Type B pancreatic cell (in vitro differentiated cells): ENCODE results near the gene CAMKK1. TPM values are rescaled to one million over a fixed set of nuclear protein-coding genes. Genes with fewer than 3 reads are reported as not detected.
"Not testable (repeated sequence)": the region's sequence is repeated elsewhere in the genome, so short reads cannot be mapped to it uniquely, and the experiment has no call there.

Experiments used
- DNase-seq: peaks from one replicate; pipeline ENCODE4 v3.0.0; 2021; ENCODE audit warnings: mixed read lengths; ENCODE audit not compliant: unreplicated experiment; ENCODE audit errors: extremely low spot score
- H3K27ac Mint-ChIP-seq: 2 replicates; pipeline ENCODE4 v1.8.0; 2021; ENCODE audit warnings: mild to moderate bottlenecking, mixed read lengths
- H3K27me3 Mint-ChIP-seq: 2 replicates; pipeline ENCODE4 v1.8.0; 2021; ENCODE audit warnings: mixed read lengths
- H3K36me3 Mint-ChIP-seq: 2 replicates; pipeline ENCODE4 v1.8.0; 2021; ENCODE audit warnings: mixed read lengths
- H3K4me1 Mint-ChIP-seq: one replicate; pipeline ENCODE4 v1.8.0; 2021; ENCODE audit warnings: mixed read lengths; ENCODE audit not compliant: unreplicated experiment
- H3K4me3 Mint-ChIP-seq: 2 replicates; pipeline ENCODE4 v1.8.0; 2021; ENCODE audit warnings: mild to moderate bottlenecking, mixed read lengths
- H3K9me3 Mint-ChIP-seq: 2 replicates; pipeline ENCODE4 v1.8.0; 2021; ENCODE audit warnings: mixed read lengths
- total RNA-seq: library from RNA; stranded (reverse); gene quantifications from 2 replicates; pipeline ENCODE4 v1.2.1, GENCODE V29; 2021; ENCODE audit warnings: low replicate concordance
- TF ChIP-seq, protein P1 (sequence below): fragments of 200-600 bp; sonication (generic); conservative IDR thresholded peaks from 2 replicates; pipeline ENCODE4 v1.5.0; 2021; ENCODE audit warnings: antibody characterized with exemption, mild to moderate bottlenecking

CAMKK1 gene
- total RNA-seq, 1 donor from 2014 or later: 2.7 TPM

DNA sequence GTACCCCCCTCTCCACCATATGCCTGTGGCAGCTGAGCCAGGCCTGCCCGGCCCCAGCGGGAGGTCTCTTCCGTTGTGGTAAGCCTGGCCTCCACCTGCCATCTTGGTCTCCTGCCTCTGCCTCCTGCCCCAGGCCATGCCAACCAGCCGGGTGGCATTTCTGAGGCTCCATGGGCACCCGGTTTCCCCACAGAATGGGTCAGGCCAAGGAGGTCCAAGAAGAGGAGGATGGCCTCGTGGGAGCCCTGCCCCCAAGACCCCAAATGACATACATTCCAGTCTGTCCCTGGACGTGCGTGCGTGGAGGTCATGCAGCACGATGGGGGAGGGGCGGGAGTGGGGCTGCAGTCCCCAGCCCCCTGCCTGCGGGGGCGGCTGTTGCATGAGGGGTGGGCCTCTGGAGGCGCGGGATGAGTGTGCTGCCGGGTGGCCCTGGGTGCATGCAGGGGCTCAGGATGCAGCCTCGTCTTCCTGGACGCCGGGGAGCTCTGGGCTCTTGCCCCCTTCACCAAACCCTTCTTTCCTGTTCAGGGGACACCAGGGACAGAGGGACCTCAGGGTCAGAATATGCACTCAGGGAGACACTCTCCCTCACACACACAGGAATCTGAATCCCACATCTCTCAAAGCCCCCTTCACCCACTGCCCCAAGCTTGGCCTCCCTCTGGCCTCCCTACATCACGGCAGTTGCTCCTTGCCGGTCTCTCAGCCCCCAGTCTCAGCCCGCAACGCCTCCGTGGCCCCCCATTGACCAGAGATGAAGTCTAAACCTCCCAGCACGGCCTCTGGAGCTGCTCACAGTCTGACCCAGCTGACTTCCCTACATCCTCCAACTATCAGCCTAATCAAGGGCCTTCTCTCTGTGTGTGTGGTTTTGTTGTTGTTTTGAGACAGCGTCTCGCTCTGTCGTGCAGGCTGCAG lies 30.8 kb downstream of the CAMKK1 start:
- no peak overlapping the region for H3K4me3 Mint-ChIP-seq

GRCh38 chr17:3860939-3861700 lies 31.7 kb downstream of the CAMKK1 start:
- H3K27me3 Mint-ChIP-seq: no peaks in the 10 kb centered on the region
- no peaks in the 10 kb centered on the region for H3K4me1 Mint-ChIP-seq
- no peaks in the 10 kb centered on the region for H3K9me3 Mint-ChIP-seq
- no peak overlapping the region for H3K27ac Mint-ChIP-seq
- no peak for DNase-seq
- no peak overlapping the region for H3K4me3 Mint-ChIP-seq
- no peaks in the 10 kb centered on the region for H3K36me3 Mint-ChIP-seq
- TF ChIP-seq, protein P1, sequence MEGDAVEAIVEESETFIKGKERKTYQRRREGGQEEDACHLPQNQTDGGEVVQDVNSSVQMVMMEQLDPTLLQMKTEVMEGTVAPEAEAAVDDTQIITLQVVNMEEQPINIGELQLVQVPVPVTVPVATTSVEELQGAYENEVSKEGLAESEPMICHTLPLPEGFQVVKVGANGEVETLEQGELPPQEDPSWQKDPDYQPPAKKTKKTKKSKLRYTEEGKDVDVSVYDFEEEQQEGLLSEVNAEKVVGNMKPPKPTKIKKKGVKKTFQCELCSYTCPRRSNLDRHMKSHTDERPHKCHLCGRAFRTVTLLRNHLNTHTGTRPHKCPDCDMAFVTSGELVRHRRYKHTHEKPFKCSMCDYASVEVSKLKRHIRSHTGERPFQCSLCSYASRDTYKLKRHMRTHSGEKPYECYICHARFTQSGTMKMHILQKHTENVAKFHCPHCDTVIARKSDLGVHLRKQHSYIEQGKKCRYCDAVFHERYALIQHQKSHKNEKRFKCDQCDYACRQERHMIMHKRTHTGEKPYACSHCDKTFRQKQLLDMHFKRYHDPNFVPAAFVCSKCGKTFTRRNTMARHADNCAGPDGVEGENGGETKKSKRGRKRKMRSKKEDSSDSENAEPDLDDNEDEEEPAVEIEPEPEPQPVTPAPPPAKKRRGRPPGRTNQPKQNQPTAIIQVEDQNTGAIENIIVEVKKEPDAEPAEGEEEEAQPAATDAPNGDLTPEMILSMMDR: no peak

More for the DNA sequence above, 30.8 kb downstream of the CAMKK1 start:
- H3K4me1 Mint-ChIP-seq: no peaks in the 10 kb centered on the region
- H3K9me3 Mint-ChIP-seq: no peaks in the 10 kb centered on the region
- TF ChIP-seq, protein P1: no peak
- H3K27ac Mint-ChIP-seq: no peak overlapping the region
- H3K36me3 Mint-ChIP-seq: no peaks in the 10 kb centered on the region
- H3K27me3 Mint-ChIP-seq: no peaks in the 10 kb centered on the region
- DNase-seq: no peak

DNA sequence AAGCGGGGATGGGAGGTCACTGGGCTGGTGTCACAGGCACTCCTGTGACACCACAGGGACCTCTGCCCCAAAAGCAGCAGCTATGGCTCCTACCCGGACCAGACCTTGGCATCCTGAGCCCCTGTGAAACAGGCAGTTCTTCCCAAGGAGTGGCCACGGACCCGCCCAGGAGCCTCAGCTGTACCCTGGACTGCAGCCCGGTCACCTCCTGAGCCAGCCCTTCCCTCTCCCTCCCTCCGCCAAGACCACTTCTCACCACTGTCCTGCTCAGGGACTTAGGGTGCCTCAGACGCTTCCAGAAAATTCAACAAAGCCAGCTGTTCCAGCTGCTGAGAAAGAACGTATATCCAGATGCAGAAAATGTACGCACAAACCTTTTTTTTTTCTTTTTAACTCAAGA lies 32.9 kb downstream of the CAMKK1 start:
- DNase-seq: no peak
- no peaks in the 10 kb centered on the region for H3K9me3 Mint-ChIP-seq
- TF ChIP-seq, protein P1: no peak
- H3K27me3 Mint-ChIP-seq: no peaks in the 10 kb centered on the region
- H3K4me1 Mint-ChIP-seq: no peaks in the 10 kb centered on the region
- no peak overlapping the region for H3K27ac Mint-ChIP-seq
- no peak overlapping the region for H3K4me3 Mint-ChIP-seq
- H3K36me3 Mint-ChIP-seq: no peaks in the 10 kb centered on the region

DNA sequence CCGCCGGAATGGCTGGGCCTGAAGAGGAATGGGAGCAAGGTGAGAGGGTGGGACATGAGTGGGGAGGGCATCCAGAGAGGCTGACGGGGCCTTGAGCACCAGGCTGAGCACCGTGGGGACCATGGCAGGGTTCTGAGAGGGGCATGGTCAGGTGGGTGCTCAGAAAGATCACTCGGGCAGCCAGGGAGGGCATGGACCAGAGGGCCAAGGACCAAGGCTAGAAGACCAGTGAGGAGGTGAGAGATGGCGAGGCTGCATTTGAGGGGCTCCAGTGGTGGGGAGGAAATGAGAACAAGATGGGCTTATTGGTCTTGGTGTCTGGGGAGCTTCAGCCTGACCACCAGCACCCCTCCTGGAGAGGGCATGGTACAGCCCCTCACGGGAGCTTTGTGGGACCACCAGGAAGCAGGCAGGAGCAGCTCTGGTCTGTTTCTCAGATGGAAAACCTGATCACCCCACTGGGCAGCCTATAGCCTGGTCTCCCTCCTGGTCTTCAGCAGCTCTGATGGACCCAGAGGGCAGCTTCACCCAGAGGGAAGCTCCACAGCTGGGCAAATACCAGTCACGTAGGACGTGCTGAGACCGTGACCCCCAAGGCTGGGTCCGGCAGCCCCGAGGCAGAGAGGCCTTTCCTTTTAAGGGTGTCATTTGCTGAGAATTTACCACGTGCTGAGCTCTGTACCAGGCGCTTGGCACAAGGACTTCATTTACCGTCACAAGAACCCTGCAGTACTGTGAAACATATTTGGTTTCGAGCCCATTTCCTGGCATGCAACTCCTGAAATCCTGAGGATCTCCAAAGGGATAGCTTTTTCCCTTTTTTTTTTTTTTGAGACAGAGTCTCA lies 35.4 kb downstream of the CAMKK1 start:
- H3K36me3 Mint-ChIP-seq: no peaks in the 10 kb centered on the region
- no peaks in the 10 kb centered on the region for H3K9me3 Mint-ChIP-seq
- TF ChIP-seq, protein P1: no peak
- DNase-seq: no peak
- H3K27me3 Mint-ChIP-seq: no peaks in the 10 kb centered on the region
- no peaks in the 10 kb centered on the region for H3K4me1 Mint-ChIP-seq
- no peak overlapping the region for H3K27ac Mint-ChIP-seq
- H3K4me3 Mint-ChIP-seq: no peak overlapping the region

DNA sequence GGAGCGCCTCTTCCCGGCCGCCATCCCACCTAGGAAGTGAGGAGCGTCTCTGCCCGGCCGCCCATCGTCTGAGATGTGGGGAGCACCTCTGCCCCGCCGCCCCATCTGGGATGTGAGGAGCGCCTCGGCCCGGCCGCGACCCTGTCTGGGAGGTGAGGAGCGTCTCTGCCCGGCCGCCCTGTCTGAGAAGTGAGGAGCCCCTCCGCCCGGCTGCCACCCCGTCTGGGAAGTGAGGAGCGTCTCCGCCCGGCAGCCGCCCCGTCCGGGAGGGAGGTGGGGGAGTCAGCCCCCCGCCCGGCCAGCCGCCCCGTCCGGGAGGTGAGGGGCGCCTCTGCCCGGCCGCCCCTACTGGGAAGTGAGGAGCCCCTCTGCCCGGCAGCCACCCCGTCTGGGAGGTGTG lies 38.6 kb downstream of the CAMKK1 start:
- H3K36me3 Mint-ChIP-seq, H3K4me3 Mint-ChIP-seq, H3K9me3 Mint-ChIP-seq, H3K27me3 Mint-ChIP-seq, H3K4me1 Mint-ChIP-seq, H3K27ac Mint-ChIP-seq, DNase-seq: not testable (repeated sequence)
